ENCODE data around the gene NIPSNAP3A. TPM values are rescaled to one million over a fixed set of nuclear protein-coding genes. Genes with fewer than 3 reads are reported as not detected.

The NIPSNAP3A gene
- total RNA-seq, 6 experiments from 2014 or later: 11.5 to 17.0 (median 14.6) TPM

GRCh38 chr9:104779334-104779733 is 31.9 kb downstream of the NIPSNAP3A start:
- no peak for DNase-seq
- peaks cover 7% of the 10 kb centered on the region for H3K4me1 Mint-ChIP-seq (ENCODE audit: low read depth)
- TF ChIP-seq CTCF (IDR thresholded peaks at IDR 0.05): no peak
- peaks cover 2% of the 10 kb centered on the region; the same call in 1 of the 2 replicates for H3K27me3 Mint-ChIP-seq (ENCODE audit: insufficient read depth)
- H3K9me3 Mint-ChIP-seq: no peaks in the 10 kb centered on the region
- peaks cover 7% of the 10 kb centered on the region; the same call in 1 of the 2 replicates for H3K36me3 Mint-ChIP-seq (ENCODE audit: low read depth)
- H3K4me3 Mint-ChIP-seq: no peak overlapping the region
- no peak overlapping the region for H3K27ac Mint-ChIP-seq

- H3K36me3 Mint-ChIP-seq (ENCODE audit: low read depth): peaks cover 7% of the 10 kb centered on the region; the same call in 1 of the 2 replicates
- H3K27me3 Mint-ChIP-seq (ENCODE audit: insufficient read depth): peaks cover 2% of the 10 kb centered on the region; the same call in 1 of the 2 replicates
- no peak overlapping the region for H3K27ac Mint-ChIP-seq
- DNase-seq: no peak
- TF ChIP-seq CTCF (IDR thresholded peaks at IDR 0.05): no peak
- peaks cover 9% of the 10 kb centered on the region for H3K4me1 Mint-ChIP-seq (ENCODE audit: low read depth)
- no peak overlapping the region for H3K4me3 Mint-ChIP-seq
- H3K9me3 Mint-ChIP-seq: no peaks in the 10 kb centered on the region
These were observed 32.6 kb downstream of the NIPSNAP3A start for GRCh38 chr9:104779946-104780535.

- DNase-seq: peak; percentile 32
- H3K4me3 Mint-ChIP-seq: no peak overlapping the region
- peaks cover 7% of the 10 kb centered on the region; the same call in 1 of the 2 replicates for H3K36me3 Mint-ChIP-seq (ENCODE audit: low read depth)
- no peaks in the 10 kb centered on the region for H3K9me3 Mint-ChIP-seq
- peaks cover 2% of the 10 kb centered on the region; the same call in 1 of the 2 replicates for H3K27me3 Mint-ChIP-seq (ENCODE audit: insufficient read depth)
- H3K4me1 Mint-ChIP-seq (ENCODE audit: low read depth): peaks cover 9% of the 10 kb centered on the region
- TF ChIP-seq CTCF (IDR thresholded peaks at IDR 0.05): peak; percentile 78
- H3K27ac Mint-ChIP-seq: no peak overlapping the region
These were observed 33.4 kb downstream of the NIPSNAP3A start for GRCh38 chr9:104780796-104781395.

GRCh38 chr9:104783588-104783987 is 36.1 kb downstream of the NIPSNAP3A start:
- Mint-ChIP-seq H3K27ac (no peak overlapping the region), H3K27me3 (ENCODE audit: insufficient read depth) (peaks cover 2% of the 10 kb centered on the region; the same call in 1 of the 2 replicates), H3K4me3 (no peak overlapping the region), H3K9me3 (no peaks in the 10 kb centered on the region), H3K4me1 (ENCODE audit: low read depth) (peaks cover 9% of the 10 kb centered on the region), H3K36me3 (ENCODE audit: low read depth) (peaks cover 7% of the 10 kb centered on the region; the same call in 1 of the 2 replicates)
- TF ChIP-seq CTCF (IDR thresholded peaks at IDR 0.05): no peak
- no peak for DNase-seq

- Mint-ChIP-seq H3K4me1 (ENCODE audit: low read depth) (peaks cover 9% of the 10 kb centered on the region), H3K4me3 (peak overlapping the region; percentile 10), H3K36me3 (ENCODE audit: low read depth) (peaks cover 7% of the 10 kb centered on the region; the same call in 1 of the 2 replicates), H3K27ac (no peak overlapping the region), H3K27me3 (ENCODE audit: insufficient read depth) (no peaks in the 10 kb centered on the region), H3K9me3 (no peaks in the 10 kb centered on the region)
- TF ChIP-seq CTCF (IDR thresholded peaks at IDR 0.05): no peak
- no peak for DNase-seq
These were observed 36.6 kb downstream of the NIPSNAP3A start for GRCh38 chr9:104784098-104784497.
